ENCODE data around the gene C1QL4. TPM values are rescaled to one million over a fixed set of nuclear protein-coding genes. Genes with fewer than 3 reads are reported as not detected.

Gene C1QL4
- total and polyA plus RNA-seq, 9 of the 15 experiments (the other 6 are each of a cell fraction or from before 2014, with no cell fraction given) = 0.08 to 2.1 (median 0.31) TPM

GRCh38 chr12:49296836-49297694 lies 39.9 kb downstream of the C1QL4 start (continued):
- TF ChIP-seq MTA3 (IDR thresholded peaks at IDR 0.05; ENCODE audit: borderline replicate concordance) (peak; percentile 60; the same call in 1 of the 2 replicates), KLF1 (tag; IDR thresholded peaks at IDR 0.05) (peak; percentile 14; the same call in 1 of the 2 replicates), ZNF316 (IDR thresholded peaks at IDR 0.05) (0 out of 2 replicates have a peak, but pooled peaks have one; percentile 1), FOXP1 (CRISPR knock-in tag; IDR thresholded peaks at IDR 0.05) (0 out of 2 replicates have a peak, but pooled peaks have one; percentile 66), GABPB2 (CRISPR knock-in tag; conservative IDR thresholded peaks at IDR 0.05) (no peak), ZNF12 (CRISPR knock-in tag; IDR thresholded peaks at IDR 0.05) (0 out of 2 replicates have a peak, but pooled peaks have one; percentile 72), RAD21 (CRISPR knock-in tag; conservative IDR thresholded peaks at IDR 0.05 in 1 of 2, IDR thresholded peaks at IDR 0.05 in 1 of 2) (no peak; a peak in 1 of 4 replicates), HLTF (IDR thresholded peaks at IDR 0.05) (no peak), POLR2G (IDR thresholded peaks at IDR 0.05; ENCODE audit: low read depth, low read length) (peak; percentile 80), ZFP91 (CRISPR knock-in tag; IDR thresholded peaks at IDR 0.05) (0 out of 2 replicates have a peak, but pooled peaks have one; percentile 41), MAX (CRISPR knock-in tag; IDR thresholded peaks at IDR 0.05) (peak; percentile 33; the same call in 1 of the 2 replicates), LARP7 (IDR thresholded peaks at IDR 0.05) (no peak), PRPF4 (IDR thresholded peaks at IDR 0.05; ENCODE audit: insufficient read depth, low read depth, low read length, poor library complexity, severe bottlenecking) (no peak), JUNB (CRISPR knock-in tag; conservative IDR thresholded peaks at IDR 0.05) (no peak), GABPB1 (CRISPR knock-in tag; IDR thresholded peaks at IDR 0.05) (peak; percentile 30; the same call in 1 of the 2 replicates), JUN (IDR thresholded peaks at IDR 0.05; ENCODE audit: borderline replicate concordance, low read depth, low read length) (0 out of 2 replicates have a peak, but pooled peaks have one; percentile 5), JUN (CRISPR knock-in tag; IDR thresholded peaks at IDR 0.05; ENCODE audit: borderline replicate concordance) (0 out of 2 replicates have a peak, but pooled peaks have one; percentile 33), SAFB (IDR thresholded peaks at IDR 0.05; ENCODE audit: borderline replicate concordance, low read depth, low read length) (0 out of 2 replicates have a peak, but pooled peaks have one; percentile 13), POLR2H (tag; IDR thresholded peaks at IDR 0.05; ENCODE audit: low read depth) (no peak), MLX (CRISPR knock-in tag; conservative IDR thresholded peaks at IDR 0.05) (no peak), KLF13 (tag; IDR thresholded peaks at IDR 0.05; ENCODE audit: borderline replicate concordance, low read depth) (0 out of 2 replicates have a peak, but pooled peaks have one; percentile 23), RBFOX2 (IDR thresholded peaks at IDR 0.05; ENCODE audit: low read depth, low read length) (peak; percentile 77), CREM (IDR thresholded peaks at IDR 0.05; ENCODE audit: low read depth) (peak; percentile 40; the same call in 1 of the 2 replicates)

Data from K562 (cell line).